Aorta (tissue), 4 donors: ENCODE results near the gene PRMT1. TPM values are rescaled to one million over a fixed set of nuclear protein-coding genes. Genes with fewer than 3 reads are reported as not detected.

Experiments used
- microRNA-seq, 2 donors: library from miRNA; unstranded; fragments of <30 nt; microRNA quantifications; one replicate each; pipeline ENCODE4 v1.2.0, GENCODE V29; 2020
- polyA plus RNA-seq, 2 donors: library from polyadenylated mRNA; stranded (reverse); fragments of 200-250 nt; gene quantifications; one replicate each; pipeline ENCODE4 v1.2.3, GENCODE V29; 2013
- total RNA-seq, 2 donors: library from RNA; stranded (reverse); fragmentation: NEBNext Ultra II Directional; extraction: Animal tissue kit (Norgen Biotek cat#: 25700); gene quantifications; one replicate each; pipeline ENCODE4 v1.2.1, GENCODE V29; 2021
- donor health status: healthy with polysubstance abuse.
- donor health status: Bipolar disorder and iron deficiency.
- donor health status: DM: no; HTN: no; CAD: no.
- donor health status: DM: yes; HTN: yes; CAD: no.

Gene PRMT1
- total and polyA plus RNA-seq, 4 donors: 68.5 to 110 (median 82.4) TPM

Small RNA genes lying within 50 kb of the gene (microRNA-seq; reads per million reads assigned to microRNA genes)
- 0 reads per million in 2 donors for gene MIR5088

Other genes with a start within 250 kb of the PRMT1 start
- gene SLC17A7, start 235.7 kb upstream of the PRMT1 start, total RNA-seq: 1 to 10 TPM; 1.0 to 4.7 TPM
- under 1 TPM; 0.15 to 0.50 TPM for gene SLC17A7, start 235.7 kb upstream of the PRMT1 start, polyA plus RNA-seq
- 10 to 100 TPM; 45.0 to 74.7 TPM for gene PIH1D1, start 225.5 kb upstream of the PRMT1 start, total RNA-seq
- gene PIH1D1, start 225.5 kb upstream of the PRMT1 start, polyA plus RNA-seq: 100 to 1,000 TPM in 1 of 2 donors, 10 to 100 TPM in 1; 53.7 to 124 TPM
- gene ALDH16A1, start 224.0 kb upstream of the PRMT1 start, total RNA-seq: 10 to 100 TPM; 17.1 to 23.7 TPM
- 10 to 100 TPM in 1 of 2 donors, 1 to 10 TPM in 1; 4.8 to 62.4 TPM for gene ALDH16A1, start 224.0 kb upstream of the PRMT1 start, polyA plus RNA-seq
- 10 to 100 TPM in 1 of 2 donors, 1 to 10 TPM in 1; 6.3 to 17.6 TPM for gene FLT3LG, start 203.1 kb upstream of the PRMT1 start, total RNA-seq
- gene FLT3LG, start 203.1 kb upstream of the PRMT1 start, polyA plus RNA-seq: 10 to 100 TPM; 15.9 to 36.0 TPM
- 1,000 to 10,000 TPM; 1,716 to 1,917 TPM for gene RPL13A, start 189.7 kb upstream of the PRMT1 start, total RNA-seq
- gene RPL13A, start 189.7 kb upstream of the PRMT1 start, polyA plus RNA-seq: 1,000 to 10,000 TPM; 3,431 to 4,797 TPM
- 1,000 to 10,000 TPM; 1,366 to 1,509 TPM for gene RPS11, start 180.8 kb upstream of the PRMT1 start, total RNA-seq
- 1,000 to 10,000 TPM; 4,943 to 7,722 TPM for gene RPS11, start 180.8 kb upstream of the PRMT1 start, polyA plus RNA-seq
- 100 to 1,000 TPM; 204 to 287 TPM for gene FCGRT, start 164.6 kb upstream of the PRMT1 start, total RNA-seq
- gene FCGRT, start 164.6 kb upstream of the PRMT1 start, polyA plus RNA-seq: 100 to 1,000 TPM; 146 to 162 TPM
- gene RCN3, start 149.3 kb upstream of the PRMT1 start, total RNA-seq: 10 to 100 TPM; 82.6 to 90.2 TPM
- 100 to 1,000 TPM in 1 of 2 donors, 10 to 100 TPM in 1; 50.5 to 165 TPM for gene RCN3, start 149.3 kb upstream of the PRMT1 start, polyA plus RNA-seq
- 10 to 100 TPM; 38.8 to 40.5 TPM for gene NOSIP, start 96.7 kb upstream of the PRMT1 start, total RNA-seq
- 100 to 1,000 TPM in 1 of 2 donors, 10 to 100 TPM in 1; 52.5 to 135 TPM for gene NOSIP, start 96.7 kb upstream of the PRMT1 start, polyA plus RNA-seq
- gene PRRG2, start 96.0 kb upstream of the PRMT1 start, total RNA-seq: 1 to 10 TPM in 1 of 2 donors, under 1 TPM in 1; 0.49 to 1.2 TPM
- gene PRRG2, start 96.0 kb upstream of the PRMT1 start, polyA plus RNA-seq: 1 to 10 TPM in 1 of 2 donors, not detected in 1; 4.1 TPM
- gene PRR12, start 86.1 kb upstream of the PRMT1 start, total RNA-seq: 10 to 100 TPM; 20.2 to 31.3 TPM
- gene PRR12, start 86.1 kb upstream of the PRMT1 start, polyA plus RNA-seq: 10 to 100 TPM in 1 of 2 donors, 1 to 10 TPM in 1; 2.6 to 10.1 TPM
- 100 to 1,000 TPM; 139 to 167 TPM for gene RRAS, start 37.1 kb upstream of the PRMT1 start, total RNA-seq
- 100 to 1,000 TPM; 320 to 407 TPM for gene RRAS, start 37.1 kb upstream of the PRMT1 start, polyA plus RNA-seq
- gene SCAF1, start 35.1 kb upstream of the PRMT1 start, total RNA-seq: 10 to 100 TPM; 53.0 to 54.5 TPM
- 10 to 100 TPM; 10.1 to 19.0 TPM for gene SCAF1, start 35.1 kb upstream of the PRMT1 start, polyA plus RNA-seq
- 10 to 100 TPM; 53.7 to 82.7 TPM for gene IRF3, start 11.4 kb upstream of the PRMT1 start, total RNA-seq
- gene IRF3, start 11.4 kb upstream of the PRMT1 start, polyA plus RNA-seq: 100 to 1,000 TPM in 1 of 2 donors, 10 to 100 TPM in 1; 37.8 to 278 TPM
- gene BCL2L12, start 11.3 kb upstream of the PRMT1 start, total RNA-seq: 10 to 100 TPM in 1 of 2 donors, 1 to 10 TPM in 1; 9.9 to 14.0 TPM
- 10 to 100 TPM in 1 of 2 donors, 1 to 10 TPM in 1; 5.8 to 16.4 TPM for gene BCL2L12, start 11.3 kb upstream of the PRMT1 start, polyA plus RNA-seq
- gene ADM5, start 12.3 kb downstream of the PRMT1 start, total RNA-seq: 1 to 10 TPM in 1 of 2 donors, under 1 TPM in 1; 0.94 to 4.8 TPM
- under 1 TPM; 0.13 to 0.63 TPM for gene ADM5, start 12.3 kb downstream of the PRMT1 start, polyA plus RNA-seq
- 10 to 100 TPM in 1 of 2 donors, 1 to 10 TPM in 1; 6.5 to 24.4 TPM for gene CPT1C, start 13.8 kb downstream of the PRMT1 start, total RNA-seq
- gene CPT1C, start 13.8 kb downstream of the PRMT1 start, polyA plus RNA-seq: 1 to 10 TPM; 1.9 to 5.7 TPM
- 1 to 10 TPM in 1 of 2 donors, under 1 TPM in 1; 0.42 to 2.6 TPM for gene TSKS, start 86.0 kb downstream of the PRMT1 start, total RNA-seq
- under 1 TPM in 1 of 2 donors, not detected in 1; 0.38 TPM for gene TSKS, start 86.0 kb downstream of the PRMT1 start, polyA plus RNA-seq
- 10 to 100 TPM; 71.3 to 77.5 TPM for gene AP2A1, start 89.7 kb downstream of the PRMT1 start, total RNA-seq
- 10 to 100 TPM; 19.9 to 63.1 TPM for gene AP2A1, start 89.7 kb downstream of the PRMT1 start, polyA plus RNA-seq
- gene FUZ, start 136.0 kb downstream of the PRMT1 start, total RNA-seq: 10 to 100 TPM in 1 of 2 donors, 1 to 10 TPM in 1; 9.3 to 18.1 TPM
- 10 to 100 TPM; 11.5 to 27.8 TPM for gene FUZ, start 136.0 kb downstream of the PRMT1 start, polyA plus RNA-seq
- gene MED25, start 141.0 kb downstream of the PRMT1 start, total RNA-seq: 10 to 100 TPM; 27.2 to 40.3 TPM
- gene MED25, start 141.0 kb downstream of the PRMT1 start, polyA plus RNA-seq: 10 to 100 TPM; 18.3 to 52.8 TPM
- 100 to 1,000 TPM; 103 to 133 TPM for gene PTOV1, start 173.9 kb downstream of the PRMT1 start, total RNA-seq
- gene PTOV1, start 173.9 kb downstream of the PRMT1 start, polyA plus RNA-seq: 100 to 1,000 TPM in 1 of 2 donors, 10 to 100 TPM in 1; 50.0 to 142 TPM
- 10 to 100 TPM; 65.2 to 76.5 TPM for gene PNKP, start 190.3 kb downstream of the PRMT1 start, total RNA-seq
- gene PNKP, start 190.3 kb downstream of the PRMT1 start, polyA plus RNA-seq: 10 to 100 TPM; 23.7 to 93.0 TPM
- gene AKT1S1, start 200.1 kb downstream of the PRMT1 start, total RNA-seq: 10 to 100 TPM; 27.5 to 27.8 TPM
- gene AKT1S1, start 200.1 kb downstream of the PRMT1 start, polyA plus RNA-seq: 10 to 100 TPM; 24.4 to 44.6 TPM
- gene TBC1D17, start 200.4 kb downstream of the PRMT1 start, total RNA-seq: 10 to 100 TPM; 41.1 to 52.4 TPM
- gene TBC1D17, start 200.4 kb downstream of the PRMT1 start, polyA plus RNA-seq: 100 to 1,000 TPM in 1 of 2 donors, 10 to 100 TPM in 1; 22.7 to 102 TPM
- 1 to 10 TPM in 1 of 2 donors, under 1 TPM in 1; 0.84 to 7.2 TPM for gene IL4I1, start 219.6 kb downstream of the PRMT1 start, total RNA-seq
- gene IL4I1, start 219.6 kb downstream of the PRMT1 start, polyA plus RNA-seq: under 1 TPM in 1 of 2 donors, not detected in 1; 0.50 TPM